ENCODE results near the gene EP300.

GRCh38 chr22:41047801-41048211, 44.6 kb upstream of the EP300 start:
- no peak for TF ChIP-seq CTCF (IDR thresholded peaks at IDR 0.05)
- TF ChIP-seq ZFX (IDR thresholded peaks at IDR 0.05; ENCODE audit: borderline replicate concordance): no peak

All from 22Rv1 (cell line).